H54 (cell line): ENCODE data around the gene RPLP2.

Experiments
- DNase-seq: peaks from one replicate; pipeline ENCODE4 v3.0.0; 2011; ENCODE audit warnings: low spot score, mixed read lengths; ENCODE audit not compliant: insufficient read length
- FAIRE-seq: peaks from 3 replicates; lab custom pipeline; 2011; peaks lifted over from hg19 to GRCh38; lab: Jason Lieb, UNC
- POLR2A ChIP-seq: IDR thresholded peaks from 2 replicates; pipeline ENCODE4 v1.6.1; 2011; ENCODE audit warnings: low read depth, mild to moderate bottlenecking, low read length

The RPLP2 gene

DNA sequence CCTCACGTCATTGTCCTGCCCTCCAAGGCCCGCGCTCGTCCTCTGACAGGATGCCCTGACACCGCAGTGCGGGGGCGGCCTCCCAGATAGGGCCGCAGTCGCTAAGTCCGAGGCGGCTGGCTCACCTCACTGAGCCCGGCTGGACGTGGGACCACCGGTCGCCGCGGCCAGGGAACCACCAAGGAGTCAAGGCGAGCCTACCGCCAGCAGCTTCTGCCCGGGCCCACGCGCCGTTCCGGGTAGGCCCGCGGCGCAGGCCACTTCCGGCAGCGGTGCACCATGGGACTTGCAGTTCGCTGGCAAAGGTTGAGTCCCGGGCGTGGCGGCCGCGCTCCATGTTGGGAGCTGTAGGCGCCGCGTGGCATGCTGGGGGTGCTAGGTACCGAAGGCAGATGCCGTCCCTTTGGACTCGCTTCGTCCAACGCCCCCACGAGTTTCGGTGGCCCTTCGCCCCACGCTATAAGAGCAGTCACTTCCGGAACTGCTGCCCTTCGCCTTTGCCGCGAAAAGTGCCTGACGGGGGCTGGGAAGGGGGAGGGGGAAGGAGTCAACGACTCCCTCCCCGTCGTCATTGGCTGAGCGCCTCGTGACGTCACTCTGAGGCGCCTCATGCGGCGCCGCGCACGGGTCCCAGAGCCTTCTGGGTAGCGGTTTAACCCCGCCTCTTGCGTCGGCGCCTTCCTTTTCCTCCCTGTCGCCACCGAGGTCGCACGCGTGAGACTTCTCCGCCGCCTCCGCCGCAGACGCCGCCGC lies at the start of gene RPLP2:
RPLP2 (plus strand) TSS at position 681 of the 753 bp plus-strand sequence. CDS start 268 bp downstream, outside the sequence.
- FAIRE-seq (no peak), DNase-seq (peak; percentile 92)
- peak; percentile 85 for TF ChIP-seq POLR2A

DNA sequence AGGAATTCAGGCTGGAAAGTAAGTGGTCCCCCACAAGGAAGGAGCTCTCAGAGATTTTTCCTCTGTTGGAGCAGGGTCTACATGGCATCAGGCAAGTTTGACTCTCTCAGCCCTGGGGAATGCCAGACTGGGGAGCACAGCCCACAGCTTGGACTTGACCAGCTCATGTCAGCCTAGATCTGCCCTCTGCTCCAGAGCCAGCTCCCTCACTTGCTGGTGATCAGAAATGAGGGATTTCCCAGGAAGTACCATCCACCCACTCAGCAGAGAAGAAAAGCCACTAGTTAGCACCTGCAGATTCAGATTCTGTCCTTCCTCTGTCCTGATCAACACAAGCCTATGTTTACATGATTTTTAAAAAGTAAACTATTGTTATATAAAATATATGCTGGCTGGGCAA lies 49.5 kb upstream of the RPLP2 start:
- no peak for DNase-seq
- no peak for FAIRE-seq
- no peak for TF ChIP-seq POLR2A

DNA sequence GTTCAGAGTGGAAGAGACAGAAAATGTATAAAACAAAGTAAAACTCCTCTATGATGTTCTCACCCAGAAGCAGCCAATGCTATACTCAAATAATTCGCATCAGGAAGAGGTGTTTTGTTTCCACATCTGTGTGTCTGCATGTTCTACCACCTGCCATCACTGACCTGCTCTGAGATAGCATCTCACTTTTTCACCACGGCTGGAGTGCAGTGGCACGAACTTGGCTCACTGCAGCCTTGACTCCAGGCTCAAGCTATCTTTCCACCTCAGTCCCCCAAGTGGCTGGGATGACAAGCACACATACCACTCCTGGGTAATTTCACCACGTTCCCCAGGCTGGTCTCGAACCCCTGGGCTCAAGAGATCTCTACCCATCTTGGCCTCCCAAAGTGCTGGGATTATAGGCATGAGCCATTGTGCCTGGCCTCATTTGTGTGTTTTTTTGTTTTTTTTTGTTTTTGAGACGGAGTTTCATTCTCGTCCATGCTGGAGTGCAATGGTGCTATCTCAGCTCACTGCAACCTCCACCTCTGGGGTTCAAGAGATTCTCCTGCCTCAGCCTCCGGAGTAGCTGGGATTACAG lies 48.1 kb upstream of the RPLP2 start:
- FAIRE-seq (no peak), DNase-seq (no peak)
- TF ChIP-seq POLR2A = no peak

DNA sequence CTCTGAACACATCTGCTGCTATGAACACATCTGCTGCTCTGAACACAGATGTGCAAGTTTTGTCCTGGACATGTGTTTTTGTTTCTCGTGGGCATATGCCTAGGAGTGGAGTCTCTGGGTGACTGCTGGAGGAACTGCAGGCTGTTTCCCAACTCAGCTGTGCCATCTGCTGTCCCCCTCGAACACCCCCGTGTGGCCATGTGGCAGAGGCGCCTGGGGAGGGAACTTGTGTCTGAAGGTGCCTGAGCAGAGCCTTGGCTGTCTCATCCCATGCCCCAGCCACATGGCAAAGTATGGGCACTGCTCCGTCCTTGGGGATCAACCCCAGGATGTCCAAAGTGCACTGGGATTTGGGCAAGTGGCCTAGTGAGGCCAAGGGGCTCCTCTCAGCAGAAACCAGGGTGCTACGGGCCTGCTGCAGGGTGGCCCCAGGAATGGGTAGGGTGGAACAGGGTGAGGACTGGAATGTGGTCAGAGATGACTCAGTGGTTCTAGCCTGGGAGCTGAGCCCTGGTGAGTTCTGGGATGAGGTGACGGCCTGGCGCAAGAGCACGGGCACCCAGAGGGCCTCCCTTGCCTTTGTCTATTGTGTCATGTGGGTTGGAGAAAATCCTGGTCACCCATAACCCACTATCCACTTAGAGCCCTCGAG lies 47.2 kb upstream of the RPLP2 start:
- FAIRE-seq = peak; percentile 60

DNA sequence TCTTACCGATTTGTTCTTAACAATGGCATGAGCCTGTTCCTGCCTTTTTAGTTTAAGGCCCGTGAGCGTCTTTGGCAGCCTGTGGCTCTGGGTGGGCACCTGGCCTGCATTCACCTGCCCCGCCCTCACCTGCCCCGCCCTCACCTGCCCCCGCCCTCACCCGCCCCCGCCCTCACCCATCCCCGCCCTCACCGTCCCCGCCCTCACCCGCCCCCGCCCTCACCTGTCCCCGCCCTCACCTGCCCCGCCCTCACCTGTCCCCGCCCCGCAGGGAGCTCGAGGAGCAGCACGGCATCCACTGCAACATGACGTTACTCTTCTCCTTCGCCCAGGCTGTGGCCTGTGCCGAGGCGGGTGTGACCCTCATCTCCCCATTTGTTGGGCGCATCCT lies 46.7 kb upstream of the RPLP2 start:
- DNase-seq = no peak
- no peak for TF ChIP-seq POLR2A
- FAIRE-seq = no peak

More for the DNA sequence above, 47.2 kb upstream of the RPLP2 start:
- peak; percentile 98 for DNase-seq
- peak; percentile 21; the same call in 1 of the 2 replicates for TF ChIP-seq POLR2A

DNA sequence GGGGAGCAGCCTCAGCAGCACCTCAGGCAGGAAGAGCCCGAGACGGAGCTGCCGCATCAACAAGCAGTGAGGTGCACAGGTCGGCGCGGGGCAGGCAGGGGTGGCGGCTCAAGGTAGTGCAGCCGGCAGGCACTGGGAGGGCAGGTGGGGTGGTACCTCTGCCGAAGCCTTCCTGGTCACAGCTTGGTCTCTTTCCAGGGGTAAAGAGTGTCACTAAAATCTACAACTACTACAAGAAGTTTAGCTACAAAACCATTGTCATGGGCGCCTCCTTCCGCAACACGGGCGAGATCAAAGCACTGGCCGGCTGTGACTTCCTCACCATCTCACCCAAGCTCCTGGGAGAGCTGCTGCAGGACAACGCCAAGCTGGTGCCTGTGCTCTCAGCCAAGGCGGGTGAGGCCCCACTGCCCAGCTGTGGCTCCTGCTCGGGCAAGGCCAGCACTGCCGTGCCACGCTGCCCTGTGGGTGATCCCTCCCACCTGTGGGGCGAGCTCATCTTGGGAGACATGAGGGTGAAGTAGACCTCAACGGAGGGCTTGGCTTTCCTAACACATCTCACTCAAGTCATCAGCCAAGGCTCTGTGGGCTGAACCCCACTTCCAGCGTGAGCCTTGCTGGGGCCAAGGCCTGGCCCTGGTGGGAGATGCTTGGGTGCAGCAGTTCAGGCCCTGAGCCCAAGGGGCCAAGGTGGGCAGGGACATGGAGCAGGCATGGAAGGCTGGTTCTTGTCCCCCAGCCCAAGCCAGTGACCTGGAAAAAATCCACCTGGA lies 46.0 kb upstream of the RPLP2 start:
- DNase-seq (no peak), FAIRE-seq (no peak)
- no peak for TF ChIP-seq POLR2A

DNA sequence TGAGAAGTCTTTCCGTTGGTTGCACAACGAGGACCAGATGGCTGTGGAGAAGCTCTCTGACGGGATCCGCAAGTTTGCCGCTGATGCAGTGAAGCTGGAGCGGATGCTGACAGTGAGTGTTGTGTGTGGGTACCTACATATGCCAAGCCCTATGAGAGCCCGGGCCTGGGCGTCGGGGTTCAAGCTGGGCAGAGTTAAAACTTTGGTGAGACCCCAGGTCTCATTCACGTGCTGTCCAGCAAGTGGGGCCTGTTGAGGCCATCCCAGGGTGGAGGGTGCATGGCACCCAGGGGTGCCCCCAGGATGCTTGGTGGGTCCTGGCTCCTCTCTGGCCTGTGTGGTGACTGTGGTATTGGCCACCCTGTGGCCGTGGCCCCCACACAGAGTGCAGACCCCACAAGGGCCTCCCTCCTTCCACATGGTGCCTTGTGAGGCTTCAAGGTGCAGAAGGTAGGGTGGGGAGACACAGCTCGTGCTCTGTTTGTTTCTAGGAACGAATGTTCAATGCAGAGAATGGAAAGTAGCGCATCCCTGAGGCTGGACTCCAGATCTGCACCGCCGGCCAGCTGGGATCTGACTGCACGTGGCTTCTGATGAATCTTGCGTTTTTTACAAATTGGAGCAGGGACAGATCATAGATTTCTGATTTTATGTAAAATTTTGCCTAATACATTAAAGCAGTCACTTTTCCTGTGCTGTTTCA lies 45.3 kb upstream of the RPLP2 start:
- no peak for DNase-seq
- FAIRE-seq = no peak
- no peak for TF ChIP-seq POLR2A

DNA sequence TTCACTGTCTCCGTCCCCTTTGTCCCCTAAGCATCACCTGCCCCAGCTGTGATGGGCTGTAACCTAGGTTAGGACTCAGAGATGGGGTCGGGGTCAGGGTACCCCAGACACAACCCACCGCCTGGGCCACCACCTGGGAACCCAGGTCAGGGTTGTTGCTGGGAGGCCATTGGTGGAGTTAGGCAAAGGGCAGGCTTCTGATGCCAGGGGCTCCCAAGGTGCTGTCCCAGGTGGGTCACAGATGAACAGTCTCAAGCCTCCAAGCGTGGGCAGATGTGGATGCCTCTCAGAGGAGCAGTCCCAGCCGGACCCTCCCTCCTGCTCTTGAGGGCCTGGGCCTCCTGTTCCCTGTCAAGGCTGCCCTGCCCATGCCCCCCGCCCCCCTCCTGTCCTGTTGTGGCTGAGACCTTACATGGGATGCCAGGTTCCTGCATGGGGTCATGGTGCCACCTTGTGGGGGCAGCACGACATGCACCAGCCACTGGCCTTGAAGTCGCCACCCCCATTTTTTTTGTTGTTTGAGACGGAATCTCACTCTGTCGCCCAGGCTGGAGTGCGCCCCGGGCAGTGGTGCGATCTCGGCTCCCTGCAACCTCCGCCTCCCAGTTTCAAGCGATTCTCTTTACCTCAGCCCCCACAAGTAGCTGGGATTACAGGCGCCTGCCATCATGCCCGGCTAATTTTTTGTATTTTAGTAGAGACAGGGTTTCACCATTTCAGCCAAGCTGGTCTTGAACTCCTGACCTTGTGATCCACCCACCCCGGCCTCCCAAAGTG lies 44.6 kb upstream of the RPLP2 start:
- FAIRE-seq (no peak), DNase-seq (no peak)
- TF ChIP-seq POLR2A = no peak

DNA sequence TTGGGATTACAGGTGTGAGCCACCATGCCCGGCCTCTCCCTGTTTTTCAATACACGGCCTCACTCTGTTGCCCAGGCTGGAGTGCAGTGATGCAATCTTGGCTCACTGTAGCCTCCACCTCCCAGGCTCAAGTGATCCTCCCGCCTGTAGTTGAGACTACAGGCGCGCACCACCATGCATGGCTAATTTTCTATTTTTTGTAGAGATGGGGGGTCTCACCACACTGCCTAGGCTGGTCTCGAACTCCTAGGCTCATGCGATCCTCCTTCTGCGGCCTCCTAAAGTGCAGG lies 44.0 kb upstream of the RPLP2 start:
- DNase-seq = no peak
- no peak for FAIRE-seq
- TF ChIP-seq POLR2A = no peak

DNA sequence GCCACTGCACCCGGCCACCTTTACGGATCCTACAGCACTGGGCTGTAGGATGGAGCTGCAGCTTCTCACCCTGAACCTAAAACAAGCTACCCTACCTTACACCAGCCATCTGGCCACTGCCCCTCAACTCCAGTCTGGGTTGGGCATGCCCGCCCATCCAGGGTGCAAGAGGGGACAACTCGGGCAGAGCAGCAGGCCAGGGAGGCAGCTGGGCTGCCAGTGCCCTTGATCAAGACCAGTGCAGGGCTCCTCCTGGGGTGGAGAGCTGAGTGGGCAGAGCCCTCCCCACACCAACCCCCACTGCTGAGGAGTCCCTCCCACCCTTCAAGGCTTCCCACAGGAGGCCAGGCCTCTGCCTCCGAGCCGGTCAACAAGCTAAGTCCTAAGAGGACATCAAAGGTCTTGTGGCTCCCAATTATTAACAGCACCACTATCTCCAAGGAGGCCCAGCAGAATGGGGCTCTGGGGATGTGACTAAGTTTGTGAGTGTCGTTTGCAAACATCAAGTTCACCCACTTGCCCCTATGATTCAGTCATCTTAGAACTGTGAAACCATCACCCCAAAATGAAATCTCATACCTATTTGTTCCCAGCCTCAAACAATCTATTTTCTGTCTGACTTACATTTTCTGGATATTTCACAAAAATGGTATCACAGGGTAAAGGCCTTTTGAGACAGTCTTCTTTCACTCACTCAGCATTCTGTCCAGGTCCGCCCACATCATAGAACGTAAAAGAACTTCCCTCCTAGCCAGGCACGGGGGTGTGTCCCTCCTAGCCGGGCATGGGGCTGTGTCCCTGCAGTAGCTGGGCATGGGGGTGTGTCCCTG lies 43.4 kb upstream of the RPLP2 start:
- no peak for TF ChIP-seq POLR2A
- FAIRE-seq (no peak), DNase-seq (no peak)

DNA sequence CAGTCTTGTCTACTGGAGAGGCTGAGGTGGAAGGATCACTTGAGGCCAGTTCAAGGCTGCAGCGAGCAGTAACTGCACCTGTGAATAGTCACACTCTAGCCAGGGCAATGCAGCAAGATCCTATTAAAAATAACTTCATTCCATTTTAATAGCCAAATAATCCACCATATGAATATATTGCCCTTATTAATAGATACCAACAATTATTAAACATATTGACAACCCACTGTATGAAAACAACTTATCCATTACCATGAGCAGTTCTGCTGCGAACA lies 42.9 kb upstream of the RPLP2 start:
- no peak for FAIRE-seq

DNA sequence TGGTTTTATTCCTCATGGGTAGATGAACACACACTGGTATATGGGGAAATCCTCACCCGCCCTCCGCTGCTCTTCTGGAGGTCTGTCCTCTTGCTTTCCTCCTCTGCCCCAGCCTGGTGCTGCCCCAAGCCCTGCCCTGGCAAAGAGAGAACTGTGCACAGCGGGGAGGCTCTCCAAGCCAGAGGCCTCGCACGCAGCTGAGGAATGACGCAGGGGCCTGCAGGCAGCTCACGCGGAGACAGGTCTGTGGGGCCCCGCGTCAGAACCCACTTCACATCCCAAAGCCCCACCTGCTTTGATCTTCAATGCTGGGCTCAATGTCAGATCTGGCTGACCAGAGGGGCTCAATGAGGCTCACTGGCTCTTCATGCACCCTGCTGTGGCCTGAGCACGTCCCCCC lies 42.5 kb upstream of the RPLP2 start:
- DNase-seq (no peak), FAIRE-seq (no peak)
- no peak for TF ChIP-seq POLR2A

More for the DNA sequence above, 42.9 kb upstream of the RPLP2 start:
- no peak for DNase-seq
- TF ChIP-seq POLR2A = no peak
